Ramos (cell line): ENCODE measurements around the gene FTO.
"Not testable (repeated sequence)": the region's sequence is repeated elsewhere in the genome, so short reads cannot be mapped to it uniquely, and the experiment has no call there.

Experiments used
- in situ Hi-C: fragments of 300-500 bp; cut with MboI; formaldehyde crosslinking; loops from one replicate; pipeline ENCODE4 v1.14.3; 2022; ENCODE audit warnings: low sequenced_read_pairs; ENCODE audit not compliant: unreplicated experiment

FTO gene

DNA sequence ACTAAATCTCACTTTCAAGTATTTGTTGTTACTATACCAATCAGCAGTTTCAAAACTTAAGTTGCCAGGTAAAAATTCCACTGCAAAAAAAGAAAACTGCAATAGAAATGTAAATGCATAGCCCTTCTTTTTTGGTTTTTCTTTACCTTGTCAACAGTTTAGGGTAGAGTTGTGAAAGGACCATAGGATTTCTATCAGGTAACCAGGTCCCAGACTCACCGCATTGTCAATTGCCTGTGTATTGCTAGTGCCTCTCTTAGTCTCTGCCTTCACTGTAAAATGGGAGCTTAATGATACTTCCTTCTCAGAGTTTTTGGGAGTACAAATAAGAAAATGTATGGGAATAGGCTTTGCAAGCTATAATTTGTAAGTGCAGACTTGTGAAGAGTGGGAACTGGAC lies 145.0 kb downstream of the FTO start:
- in situ Hi-C loops, result no loop called here

DNA sequence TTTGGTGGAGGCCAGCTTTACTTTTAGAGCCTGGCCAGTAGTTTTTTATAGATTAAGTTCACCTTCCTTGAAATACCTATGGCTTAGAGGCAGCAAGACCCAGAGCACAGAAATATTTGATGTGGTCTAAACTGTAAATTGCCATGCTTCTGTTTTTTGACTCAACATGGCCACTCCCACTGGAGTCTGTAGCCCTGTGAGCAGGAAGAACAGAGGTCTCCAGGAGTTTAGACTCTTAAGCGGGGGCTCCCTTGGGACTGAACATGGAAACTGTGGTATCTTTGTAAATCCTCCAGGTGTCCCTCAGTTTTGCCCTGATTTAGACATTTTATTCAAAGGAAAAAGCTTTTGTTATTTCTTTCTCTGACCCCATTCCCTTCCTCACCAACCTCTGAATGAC lies 145.6 kb downstream of the FTO start:
- in situ Hi-C loops, result no loop called here

DNA sequence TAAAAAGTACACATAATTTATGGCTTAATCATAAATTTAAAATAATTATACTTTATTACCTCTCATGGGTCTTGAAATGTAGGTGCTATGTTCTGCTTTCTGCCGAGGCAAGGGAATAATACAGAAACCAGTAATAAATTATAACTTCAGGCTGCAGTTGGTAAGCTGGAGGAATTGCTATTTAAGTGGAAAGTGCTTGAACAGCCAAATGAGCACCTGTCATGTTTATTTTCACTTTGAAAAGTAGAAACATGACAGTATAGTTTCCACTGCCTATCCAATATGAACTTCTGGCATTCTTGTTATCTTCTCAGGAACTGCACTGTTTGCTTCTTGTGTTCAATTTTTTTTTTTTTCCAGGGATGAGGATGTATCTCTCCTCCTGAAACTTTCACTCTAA lies 146.0 kb downstream of the FTO start:
- in situ Hi-C loops, result no loop called here

DNA sequence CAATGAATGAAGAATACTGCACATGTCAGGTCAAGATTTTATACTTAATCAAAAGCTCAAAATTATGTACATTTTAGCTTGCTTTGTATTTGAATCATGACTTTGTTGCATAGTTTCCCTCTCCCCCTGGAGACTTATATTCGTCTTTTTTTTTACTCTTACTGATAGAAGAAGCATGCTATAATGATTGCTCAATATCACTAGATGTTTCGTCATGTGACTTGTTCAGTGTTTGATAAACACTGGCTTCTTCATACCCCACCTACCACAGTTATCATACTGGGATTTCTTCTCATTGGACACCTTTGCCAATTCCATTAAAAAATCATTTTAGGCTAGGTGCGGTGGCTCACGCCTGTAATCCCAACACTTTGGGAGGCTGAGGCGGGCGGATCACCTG lies 148.7 kb downstream of the FTO start:
- in situ Hi-C loops, result no loop called here

DNA sequence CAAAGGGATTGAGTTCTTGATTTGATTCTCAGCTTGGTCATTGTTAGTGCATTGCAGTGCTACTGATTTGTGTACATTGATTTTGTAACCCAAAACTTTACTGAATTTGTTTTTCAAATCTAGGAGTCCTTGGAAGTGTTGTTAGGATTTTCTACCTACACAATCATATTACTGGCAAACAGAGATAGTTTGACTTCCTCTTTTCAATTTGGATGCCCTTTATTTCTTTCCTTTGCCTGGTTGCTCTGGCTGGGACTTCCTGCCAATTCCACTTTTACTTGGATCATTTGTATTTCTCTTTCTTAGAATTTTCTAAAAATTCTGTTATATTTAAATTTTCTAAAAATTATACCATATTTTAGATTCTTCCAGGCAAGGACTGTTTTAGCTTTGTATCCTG lies 151.1 kb downstream of the FTO start:
- in situ Hi-C loops, result no loop called here

DNA sequence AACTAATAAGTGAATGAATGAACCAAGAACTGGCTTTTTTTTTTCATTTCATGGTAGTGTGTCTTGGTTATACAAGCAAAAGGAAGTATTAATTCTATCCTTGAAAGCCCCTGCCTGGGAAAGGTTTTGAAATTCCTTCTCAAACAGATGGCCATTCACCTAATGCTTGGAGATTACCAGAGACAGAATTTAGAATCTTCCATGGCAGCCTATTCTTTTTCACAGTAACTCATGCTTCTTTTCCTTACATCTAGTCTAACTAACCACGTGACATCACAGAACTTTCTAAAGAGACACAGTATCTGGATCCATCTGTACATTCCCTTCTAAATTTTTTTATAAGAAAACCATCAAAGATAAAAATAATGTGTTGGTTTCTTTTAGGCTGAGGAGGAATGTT lies 151.6 kb downstream of the FTO start:
- in situ Hi-C loops, result no loop called here

DNA sequence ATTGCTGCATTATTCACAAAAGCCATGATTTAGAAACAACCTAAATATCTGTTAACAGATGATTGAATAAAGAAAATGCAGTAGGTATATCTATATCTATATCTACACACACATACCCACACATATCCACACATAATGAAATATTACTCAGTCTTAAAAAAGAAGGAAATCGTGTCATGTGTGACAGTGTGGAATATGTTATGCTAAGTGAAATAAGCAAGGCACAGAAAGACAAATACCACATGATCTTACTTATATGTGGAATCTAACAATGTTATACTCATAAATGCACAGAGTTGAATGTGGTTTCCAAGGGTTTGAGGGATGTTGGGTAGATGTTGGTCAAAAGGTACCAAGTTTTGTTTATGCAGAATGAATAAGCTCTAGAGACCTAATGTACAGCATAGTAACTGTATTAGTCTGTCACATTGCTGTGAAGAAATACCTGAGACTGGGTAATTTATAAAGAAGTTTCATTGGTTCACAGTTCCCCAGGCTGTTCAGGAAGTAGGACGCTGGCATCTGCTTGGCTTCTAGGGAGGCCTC lies 156.1 kb downstream of the FTO start:
- in situ Hi-C loops, result no loop called here

DNA sequence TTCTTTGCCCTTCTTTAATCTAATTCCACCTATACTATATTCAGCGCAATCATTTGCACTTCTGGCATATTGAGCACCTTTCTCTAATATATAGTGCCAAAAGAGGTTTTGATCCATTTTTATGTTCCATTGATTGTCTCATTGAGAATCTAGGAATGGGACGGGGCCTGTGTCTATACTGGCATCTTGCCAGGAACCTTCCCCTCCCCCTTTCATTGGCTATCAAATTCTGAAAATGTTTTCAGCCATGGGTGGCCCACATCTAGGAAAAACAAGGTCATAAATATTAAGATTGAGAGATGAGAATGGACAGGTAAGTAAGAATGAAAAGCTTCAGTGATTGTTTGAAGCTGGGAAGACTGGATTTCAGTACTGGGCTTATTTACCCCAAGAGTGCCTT lies 159.9 kb downstream of the FTO start:
- in situ Hi-C loops, result no loop called here

DNA sequence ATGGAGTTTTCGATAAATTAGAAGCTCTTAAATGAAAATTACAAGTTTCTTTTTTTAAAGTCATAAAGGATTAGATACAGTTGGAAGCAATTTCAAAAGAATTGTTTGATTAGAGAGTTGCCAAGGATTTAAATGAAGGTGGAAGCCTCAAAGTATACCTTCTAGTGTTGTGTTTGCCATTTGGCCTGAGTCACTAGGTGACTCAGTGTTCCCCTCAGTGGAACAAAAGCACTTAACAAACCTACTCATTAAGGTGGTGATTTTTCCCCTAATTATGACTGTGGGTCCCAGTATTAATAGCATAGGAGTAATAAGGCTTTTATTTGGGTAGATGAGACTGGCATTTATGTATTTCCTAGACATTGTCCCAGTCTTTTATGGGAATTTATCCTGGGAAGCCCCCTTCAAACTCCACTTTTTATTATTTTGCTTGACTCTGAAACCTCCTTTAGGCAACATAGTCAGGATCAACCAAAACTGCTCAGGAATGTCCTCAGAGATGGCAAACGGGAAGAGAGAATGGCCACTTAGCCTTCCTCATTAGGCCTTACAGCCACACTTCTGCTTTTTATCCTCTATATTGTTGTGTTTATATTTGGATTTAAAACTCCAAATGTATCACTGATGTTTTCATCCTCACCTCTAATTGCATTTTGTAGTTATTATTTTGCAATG lies 161.0 kb downstream of the FTO start:
- in situ Hi-C loops, result no loop called here

DNA sequence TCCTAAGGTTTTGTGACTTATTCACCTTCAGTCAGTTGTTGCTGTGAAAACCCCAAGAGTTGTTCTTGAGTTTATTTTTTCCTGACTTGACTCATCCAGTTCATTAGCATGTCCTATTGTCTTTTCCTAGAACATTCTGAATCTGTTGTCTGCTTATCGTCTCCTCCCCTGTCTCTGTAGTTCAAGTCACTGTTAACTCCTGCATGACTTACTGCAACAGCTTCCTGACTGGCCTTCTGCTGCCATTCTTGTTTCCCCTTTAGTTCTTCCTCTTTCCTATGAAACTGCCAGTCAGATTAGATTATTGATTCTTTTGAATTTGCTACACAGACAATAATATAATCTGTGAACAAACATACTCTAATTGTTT lies 161.5 kb downstream of the FTO start:
- in situ Hi-C loops, result no loop called here

DNA sequence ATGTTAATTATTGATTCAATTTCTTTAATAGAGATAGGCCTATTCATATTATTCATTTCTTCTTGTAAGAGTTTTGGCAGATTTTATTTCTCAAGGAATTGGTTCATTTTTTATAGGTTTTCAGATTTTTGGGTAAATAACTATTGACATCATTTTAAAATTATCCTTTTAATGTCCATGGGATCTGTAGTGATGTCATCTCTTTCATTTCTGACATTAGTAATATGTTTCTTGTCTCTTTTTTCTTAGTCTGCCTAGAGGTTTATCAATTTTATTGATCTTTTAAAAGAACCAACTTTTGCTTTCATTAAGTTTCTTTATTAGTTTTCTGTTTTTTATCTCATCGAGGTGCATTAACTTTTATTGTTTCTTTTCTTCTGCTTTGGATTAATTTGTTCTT lies 162.6 kb downstream of the FTO start:
- in situ Hi-C loops, result no loop called here

DNA sequence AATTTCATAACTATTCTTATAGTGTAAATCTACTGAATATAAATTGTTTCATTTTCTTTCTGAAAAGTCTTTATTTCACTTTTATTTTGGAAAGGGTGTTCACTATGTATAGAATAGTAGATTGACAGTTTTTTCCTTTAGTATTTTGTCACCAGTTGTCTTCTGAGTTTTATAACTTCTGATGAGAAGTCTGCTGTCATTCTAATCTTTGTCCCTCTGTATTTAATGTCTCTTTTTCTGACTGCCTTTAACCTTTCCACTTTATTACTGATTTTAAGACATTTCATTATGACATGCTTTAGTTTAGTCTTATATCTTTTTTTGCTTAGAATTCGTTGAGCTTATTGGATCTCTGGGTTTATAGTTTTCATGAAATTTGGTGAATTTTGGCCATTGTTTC lies 166.9 kb downstream of the FTO start:
- in situ Hi-C loops, result no loop called here

GRCh38 chr16:53872248-53873221 lies 168.6 kb downstream of the FTO start:
- in situ Hi-C loops, result no loop called here

DNA sequence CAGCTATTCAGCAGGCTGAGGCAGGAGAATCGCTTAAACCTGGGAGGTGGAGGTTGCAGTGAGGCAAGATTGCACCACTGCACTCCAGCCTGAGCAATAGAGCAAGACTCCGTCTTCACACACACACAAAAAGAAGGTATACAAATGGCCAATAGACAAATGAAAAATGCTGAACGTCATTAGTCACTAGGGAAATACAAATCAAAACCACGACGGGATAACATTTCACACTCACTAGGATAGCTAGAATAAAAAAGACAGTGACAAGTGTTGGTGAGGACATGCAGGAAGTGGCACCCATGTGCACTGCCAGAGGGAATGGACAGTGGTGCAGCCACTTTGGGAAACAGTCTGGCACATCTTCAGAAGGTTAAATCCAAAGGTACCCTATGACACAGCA lies 172.9 kb downstream of the FTO start:
- in situ Hi-C loops, result no loop called here

DNA sequence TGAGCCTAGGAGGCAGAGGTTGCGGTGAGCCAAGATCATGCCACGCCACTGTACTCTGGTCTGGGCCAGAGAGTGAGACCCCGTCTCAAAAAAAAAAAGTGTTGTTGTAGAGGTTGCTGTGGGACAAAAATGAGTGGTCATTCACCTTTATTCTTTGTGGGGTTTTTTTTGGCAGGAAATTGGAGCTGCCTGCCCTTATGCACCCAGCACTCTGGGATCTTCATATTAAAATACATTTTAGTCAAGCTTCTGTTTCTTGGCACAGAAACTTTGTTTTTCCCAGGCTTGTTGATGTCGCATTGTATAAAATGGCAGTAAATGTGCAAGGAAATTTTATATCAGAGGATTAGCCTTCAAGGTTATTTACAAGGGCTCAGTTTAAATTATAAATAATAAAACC lies 174.3 kb downstream of the FTO start:
- in situ Hi-C loops, result no loop called here

GRCh38 chr16:53881371-53881770 lies 177.4 kb downstream of the FTO start:
- in situ Hi-C loops, result no loop called here

- in situ Hi-C loops, result no loop called here
Measured at GRCh38 chr16:53882310-53882709, 178.4 kb downstream of the FTO start.

DNA sequence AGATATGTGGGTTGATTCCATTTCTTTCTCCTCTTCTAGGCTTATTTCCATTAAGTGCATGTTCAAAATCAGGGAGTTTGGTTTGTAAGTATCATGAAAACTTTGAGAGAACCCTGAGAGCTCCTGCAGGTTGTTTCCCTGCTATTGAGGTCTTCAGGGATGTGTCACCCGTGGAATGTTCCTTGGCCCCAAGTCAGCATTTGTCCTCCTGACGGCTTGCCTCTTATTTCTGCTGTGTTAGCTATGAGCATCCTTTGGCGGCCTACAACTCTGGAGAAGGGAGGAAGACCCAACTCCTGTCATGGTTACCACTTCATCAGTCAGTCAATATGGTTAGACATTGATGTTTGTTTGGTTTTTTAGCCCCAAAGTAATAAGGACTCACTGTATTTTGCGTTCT lies 180.8 kb downstream of the FTO start:
- in situ Hi-C loops, result no loop called here

DNA sequence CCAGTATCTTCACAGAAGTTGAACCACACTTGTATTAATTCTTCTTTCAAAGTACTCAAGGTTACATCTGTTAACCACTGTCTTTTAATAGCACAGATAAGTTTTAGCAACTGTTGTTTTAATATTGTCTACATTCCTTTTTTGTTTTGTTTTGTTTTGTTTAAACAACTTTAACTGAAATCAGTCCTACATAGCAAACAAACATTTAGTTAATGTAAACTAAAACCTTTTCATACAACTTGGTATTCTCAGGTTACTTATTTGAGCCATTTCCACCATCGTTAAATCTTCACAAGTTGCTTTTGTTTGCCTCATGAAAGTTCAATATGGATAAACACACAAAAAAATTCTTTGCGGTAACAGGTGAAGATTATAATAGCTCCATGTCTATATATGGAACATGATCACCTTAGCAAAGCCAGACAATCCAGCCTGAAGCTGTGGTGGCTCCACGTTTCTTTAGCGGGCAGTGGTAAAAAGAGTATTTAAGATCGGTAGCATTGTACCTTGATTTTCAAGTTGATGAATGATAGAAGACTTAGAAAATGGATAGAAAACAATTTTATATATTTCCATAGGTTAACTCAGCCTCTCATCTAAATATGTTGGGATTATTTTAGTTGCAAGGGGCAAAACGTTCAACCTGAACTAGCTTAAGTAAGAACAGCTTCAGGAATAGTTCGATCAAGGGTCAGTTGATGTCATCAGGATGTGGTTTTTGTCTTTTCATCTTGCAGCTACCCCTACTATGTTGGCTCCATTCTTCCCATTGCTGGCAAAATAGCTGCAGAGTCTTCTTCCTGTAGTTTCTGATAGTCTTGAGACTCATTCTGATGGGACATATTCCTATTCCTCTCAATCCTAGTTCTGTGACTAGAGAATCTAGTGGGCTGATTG lies 182.8 kb downstream of the FTO start:
- in situ Hi-C loops, result no loop called here

DNA sequence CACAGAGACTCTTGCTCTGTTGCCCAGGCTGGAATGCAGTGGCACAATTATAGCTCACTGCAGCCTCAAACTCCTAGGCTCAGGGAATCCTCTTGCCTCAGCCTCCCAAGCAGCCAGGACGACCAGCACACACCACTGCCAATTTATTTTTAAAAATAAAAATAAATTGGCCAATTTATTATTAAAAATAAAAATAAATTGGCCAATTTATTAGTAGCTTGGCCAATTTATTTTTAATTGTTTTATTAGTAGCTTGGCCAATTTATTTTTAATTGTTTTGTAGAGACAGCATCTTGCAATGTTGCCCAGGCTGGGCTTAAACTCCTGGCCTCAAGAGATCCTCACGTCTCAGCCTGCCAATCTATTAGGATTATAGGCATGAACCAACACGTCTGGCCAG lies 184.3 kb downstream of the FTO start:
- in situ Hi-C loops, result no loop called here

DNA sequence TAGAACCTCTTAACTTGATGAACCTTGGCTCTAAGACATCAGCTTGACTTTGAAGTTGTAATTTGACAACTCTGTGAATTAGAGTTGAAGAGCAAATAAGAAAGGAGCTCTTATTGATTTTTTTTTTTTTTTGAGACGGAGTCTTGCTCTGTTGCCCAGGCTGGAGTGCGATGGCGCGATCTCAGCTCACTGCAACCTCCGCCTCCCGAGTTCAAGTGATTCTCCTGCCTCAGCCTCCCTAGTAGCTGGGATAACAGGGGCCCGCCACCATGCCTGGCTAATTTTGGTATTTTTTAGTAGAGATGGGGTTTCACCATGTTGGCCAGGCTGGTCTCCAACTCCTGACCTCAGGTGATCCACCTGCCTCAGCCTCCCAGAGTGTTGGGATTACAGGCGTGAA lies 186.9 kb downstream of the FTO start:
- in situ Hi-C loops, result not testable (repeated sequence)
